Right ventricle myocardium inferior (tissue), 1 donor: ENCODE data around the gene DHX58. TPM values are rescaled to one million over a fixed set of nuclear protein-coding genes. Genes with fewer than 3 reads are reported as not detected.
"Not testable (repeated sequence)": the region's sequence is repeated elsewhere in the genome, so short reads cannot be mapped to it uniquely, and the experiment has no call there.

ENCODE experiments used
- ATAC-seq: fragments of 200-7000 bp; cut with Tn5 transposase; one replicate; pipeline ENCODE4 v1.9.1; 2020; ENCODE audit warnings: mild to moderate bottlenecking, moderate library complexity
- DNase-seq: peaks from one replicate; pipeline ENCODE4 v3.0.0; 2021; ENCODE audit errors: missing footprints
- intact Hi-C: fragments of 100-400 bp; cut with DNase I; formaldehyde crosslinking; loops from one replicate; pipeline ENCODE4 v1.11.0; 2022
- long read RNA-seq: library from polyadenylated mRNA; unstranded; transcript quantifications from one replicate; pipeline ENCODE4 v2.0.0, GENCODE V29; 2021
- total RNA-seq: library from RNA; stranded (reverse); fragmentation: NEBNext Ultra II Directional; extraction: Animal tissue kit (Norgen Biotek cat#: 25700); gene quantifications from one replicate; pipeline ENCODE4 v1.2.1, GENCODE V29; 2021
- donor health status: DM: no; HTN: yes; CAD: no; lungs with severe emphysema.

DHX58 gene
- total RNA-seq, result 5.0 TPM
- long read RNA-seq, partial matches to known transcripts, result 3 of 5 reads
- long read RNA-seq, other reads (novel, unspliced or antisense), result 0 of 5 reads

DNA sequence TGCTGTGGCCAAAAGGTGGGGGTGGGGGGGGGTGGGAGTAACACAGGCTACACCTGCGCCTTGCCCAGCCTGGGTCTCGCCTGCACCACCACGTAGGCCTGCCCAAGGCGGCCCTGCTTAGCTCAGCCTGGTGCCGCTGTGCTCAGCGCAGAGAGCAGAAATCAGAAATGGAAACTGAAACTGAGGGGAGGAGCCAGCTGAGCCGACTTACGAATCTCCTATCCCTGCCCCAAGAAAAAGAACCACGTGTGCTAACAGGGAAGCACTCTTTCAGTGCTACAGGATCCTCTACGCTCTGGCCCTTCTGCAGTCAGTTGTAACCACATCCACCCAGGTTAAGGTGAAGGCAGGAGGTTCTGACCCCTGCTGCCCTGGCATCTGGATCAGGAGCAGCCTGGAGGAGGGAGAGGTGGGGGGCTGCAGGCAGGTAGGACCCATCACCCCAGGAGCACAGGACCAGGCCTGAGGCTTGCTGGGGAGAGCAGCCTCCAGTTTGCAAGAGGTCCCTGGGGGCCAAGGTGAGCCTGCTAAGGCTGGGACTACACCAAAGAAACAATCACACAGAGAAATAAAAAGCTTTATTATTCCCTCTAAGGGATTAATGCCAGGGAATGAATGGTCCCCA is at the start of gene DHX58:
Gene DHX58, minus strand, starts transcription at position 163 of the 625 bp plus-strand sequence. CDS start 822 bp downstream, outside the sequence.
- DNase-seq (peak; percentile 83), ATAC-seq (peak; percentile 86)
- intact Hi-C loops, result no loop called here

DNA sequence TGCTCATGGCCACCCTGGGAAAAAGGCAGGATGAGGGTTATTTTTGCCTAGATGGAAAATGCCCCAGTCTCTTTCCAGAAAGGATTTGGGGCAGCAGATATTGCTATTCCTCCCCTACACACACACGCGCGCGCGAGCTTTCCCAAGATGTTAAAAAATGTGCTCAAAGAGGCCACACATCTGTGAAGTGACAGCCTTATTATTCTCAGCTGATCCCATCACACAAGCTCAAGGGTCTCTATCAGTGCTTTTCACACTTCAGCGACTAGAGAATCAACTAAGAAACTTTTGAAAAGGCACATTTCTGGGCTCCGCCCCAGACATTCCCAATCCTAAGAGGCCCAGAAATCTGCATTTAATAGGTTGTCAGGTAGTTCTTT is 48.0 kb upstream of the DHX58 start:
- ATAC-seq, result no peak
- intact Hi-C loops, result no loop called here
- no peak for DNase-seq

GRCh38 chr17:42159796-42160530 is 47.4 kb upstream of the DHX58 start:
- no peak for DNase-seq
- intact Hi-C loops, result no loop called here
- no peak for ATAC-seq

- intact Hi-C loops, result no loop called here
Measured at GRCh38 chr17:42155614-42156045, 43.1 kb upstream of the DHX58 start.

GRCh38 chr17:42153919-42154742 is 41.6 kb upstream of the DHX58 start:
- ATAC-seq (no peak), DNase-seq (no peak)
- intact Hi-C loops, result no loop called here

More at GRCh38 chr17:42155614-42156045, 43.1 kb upstream of the DHX58 start:
- no peak for DNase-seq
- no peak for ATAC-seq

DNA sequence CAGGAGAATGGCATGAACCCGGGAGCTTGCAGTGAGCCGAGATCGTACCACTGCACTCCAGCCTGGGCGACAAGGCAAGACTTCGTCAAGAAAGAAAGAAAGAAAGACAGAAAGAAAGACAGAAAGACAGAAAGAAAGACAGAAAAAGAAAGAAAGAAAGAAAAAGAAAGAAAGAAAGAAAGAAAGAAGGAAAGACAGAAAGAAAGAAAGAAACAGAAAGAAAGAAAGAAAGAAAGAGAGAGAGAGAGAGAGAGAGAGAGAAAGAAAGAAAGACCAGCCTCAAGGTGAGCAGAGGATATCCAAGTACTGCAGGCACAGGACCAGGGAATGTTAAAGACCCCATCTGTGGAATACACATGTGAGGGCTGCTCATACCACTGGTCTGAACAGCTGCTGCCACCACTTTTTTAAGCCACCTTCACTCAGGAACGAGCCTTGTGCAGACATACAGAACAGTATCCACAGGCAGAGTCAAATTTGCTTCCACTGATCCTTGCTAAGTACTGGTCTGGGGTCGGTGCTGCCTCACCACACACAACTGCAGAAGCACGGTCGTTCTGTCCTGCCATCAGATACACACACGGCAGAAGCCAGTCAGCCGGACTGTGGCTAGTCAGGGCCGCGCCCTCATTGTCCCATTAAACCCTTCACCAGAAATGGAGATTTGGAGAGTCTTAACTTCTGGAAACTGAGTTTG is 34.5 kb upstream of the DHX58 start:
- ATAC-seq, result no peak
- no peak for DNase-seq
- intact Hi-C loops, result no loop called here

DNA sequence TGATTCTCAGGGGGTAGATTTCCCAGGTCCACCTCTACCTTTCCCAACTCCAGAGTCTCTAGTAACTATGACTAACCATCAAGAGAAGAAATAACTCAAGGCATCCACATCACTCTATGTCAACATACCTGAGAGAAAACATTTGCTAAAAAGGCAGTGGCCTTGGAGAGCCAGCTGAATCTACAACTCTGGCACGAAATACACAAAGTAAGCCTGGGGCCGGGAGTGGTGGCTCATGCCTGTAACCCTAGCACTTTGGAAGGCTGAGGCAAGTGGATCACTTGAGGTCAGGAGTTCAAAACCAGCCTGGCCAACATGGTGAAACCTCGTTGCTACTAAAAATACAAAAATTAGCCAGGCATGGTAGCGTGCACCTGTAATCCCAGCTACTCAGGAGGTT is 30.6 kb upstream of the DHX58 start:
- ATAC-seq, intact Hi-C loops, DNase-seq: not testable (repeated sequence)

DNA sequence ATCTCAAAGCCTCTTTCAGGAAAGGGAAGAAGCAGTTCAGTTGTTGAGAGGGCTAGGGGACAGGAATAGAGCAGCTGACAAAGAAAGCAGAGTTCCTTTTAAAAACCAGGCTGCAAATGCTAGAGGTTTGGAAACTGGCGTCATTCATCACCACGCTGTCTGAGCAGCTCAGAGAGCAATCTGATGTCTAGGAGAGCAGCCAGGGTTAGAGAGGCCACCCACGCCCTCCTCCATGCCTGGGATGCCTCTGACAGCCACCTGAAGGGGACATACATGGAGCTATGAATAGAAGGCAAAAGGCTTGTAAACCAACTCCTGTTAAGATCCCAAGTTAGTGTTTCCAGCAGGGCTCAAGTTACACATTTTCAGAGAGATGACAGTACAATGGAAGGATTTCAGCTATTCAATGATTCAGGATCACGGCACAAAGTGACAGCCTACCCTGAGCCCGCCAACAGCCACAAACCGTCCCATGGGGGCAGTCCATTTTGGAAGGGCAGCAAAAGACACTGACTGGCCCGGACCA is 29.9 kb upstream of the DHX58 start:
- intact Hi-C loops, result no loop called here
- no peak for DNase-seq
- ATAC-seq, result peak; percentile 72

DNA sequence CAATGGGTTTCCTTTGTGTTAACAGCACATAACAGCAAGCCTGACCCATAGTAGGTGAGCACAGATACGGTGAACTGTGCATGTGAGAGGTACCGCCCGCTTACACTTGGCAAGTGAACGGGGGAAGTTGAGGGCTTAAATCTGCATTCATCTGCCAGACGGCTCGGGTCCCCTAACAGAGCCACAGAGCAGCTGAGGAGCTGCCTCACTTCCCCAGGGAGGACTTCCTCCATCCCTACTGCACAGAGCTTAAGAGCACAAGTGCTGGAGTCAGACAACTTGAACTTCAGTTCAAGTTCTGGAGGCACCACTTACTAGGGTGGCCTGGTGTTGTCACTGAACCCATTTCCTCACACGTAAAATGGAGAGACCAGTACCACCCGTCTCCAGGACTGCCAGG is 28.9 kb upstream of the DHX58 start:
- intact Hi-C loops, result no loop called here
- DNase-seq, result no peak
- ATAC-seq, result peak; percentile 21

DNA sequence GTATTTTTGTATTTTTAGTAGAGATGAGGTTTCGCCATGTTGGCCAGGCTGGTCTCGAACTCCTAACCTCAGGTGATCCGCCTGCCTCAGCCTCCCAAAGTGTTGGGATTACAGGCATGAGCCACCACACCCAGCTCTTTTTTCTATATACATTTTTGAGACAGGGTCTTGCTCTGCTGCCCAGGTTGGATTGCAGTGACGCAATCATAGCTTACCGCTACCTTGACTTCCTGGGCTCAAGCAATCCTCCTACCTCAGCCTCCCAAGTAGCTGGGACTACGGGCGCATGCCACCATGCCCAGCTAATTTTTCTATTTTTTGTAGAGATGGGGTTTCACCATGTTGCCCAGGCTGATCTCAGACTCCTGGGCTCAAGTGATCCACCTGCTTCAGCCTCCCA is 28.2 kb upstream of the DHX58 start:
- ATAC-seq, intact Hi-C loops, DNase-seq: not testable (repeated sequence)

GRCh38 chr17:42138749-42139492 is 26.4 kb upstream of the DHX58 start:
- DNase-seq (no peak), ATAC-seq (peak; percentile 22)
- intact Hi-C loops, result no loop called here

DNA sequence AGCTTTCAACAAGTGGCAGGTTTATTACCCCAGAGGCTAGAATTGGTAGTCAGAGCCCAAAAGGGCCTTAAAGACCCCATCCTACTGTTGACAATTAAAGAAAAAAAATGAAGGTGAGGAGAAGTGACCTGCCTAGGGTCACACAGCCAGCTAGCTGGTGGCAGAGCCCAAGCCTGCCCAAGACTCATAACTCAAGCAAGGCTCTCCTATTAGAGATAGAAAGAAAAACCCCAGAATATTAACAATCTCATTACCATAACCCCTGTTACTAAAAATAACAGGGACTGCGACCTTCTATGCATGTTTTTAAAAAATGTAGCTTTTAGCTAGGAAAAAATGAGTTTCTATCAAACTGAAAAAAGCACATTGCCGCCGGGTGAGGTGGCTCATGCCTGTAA is 24.1 kb upstream of the DHX58 start:
- DNase-seq (no peak), ATAC-seq (no peak)
- intact Hi-C loops, result no loop called here

DNA sequence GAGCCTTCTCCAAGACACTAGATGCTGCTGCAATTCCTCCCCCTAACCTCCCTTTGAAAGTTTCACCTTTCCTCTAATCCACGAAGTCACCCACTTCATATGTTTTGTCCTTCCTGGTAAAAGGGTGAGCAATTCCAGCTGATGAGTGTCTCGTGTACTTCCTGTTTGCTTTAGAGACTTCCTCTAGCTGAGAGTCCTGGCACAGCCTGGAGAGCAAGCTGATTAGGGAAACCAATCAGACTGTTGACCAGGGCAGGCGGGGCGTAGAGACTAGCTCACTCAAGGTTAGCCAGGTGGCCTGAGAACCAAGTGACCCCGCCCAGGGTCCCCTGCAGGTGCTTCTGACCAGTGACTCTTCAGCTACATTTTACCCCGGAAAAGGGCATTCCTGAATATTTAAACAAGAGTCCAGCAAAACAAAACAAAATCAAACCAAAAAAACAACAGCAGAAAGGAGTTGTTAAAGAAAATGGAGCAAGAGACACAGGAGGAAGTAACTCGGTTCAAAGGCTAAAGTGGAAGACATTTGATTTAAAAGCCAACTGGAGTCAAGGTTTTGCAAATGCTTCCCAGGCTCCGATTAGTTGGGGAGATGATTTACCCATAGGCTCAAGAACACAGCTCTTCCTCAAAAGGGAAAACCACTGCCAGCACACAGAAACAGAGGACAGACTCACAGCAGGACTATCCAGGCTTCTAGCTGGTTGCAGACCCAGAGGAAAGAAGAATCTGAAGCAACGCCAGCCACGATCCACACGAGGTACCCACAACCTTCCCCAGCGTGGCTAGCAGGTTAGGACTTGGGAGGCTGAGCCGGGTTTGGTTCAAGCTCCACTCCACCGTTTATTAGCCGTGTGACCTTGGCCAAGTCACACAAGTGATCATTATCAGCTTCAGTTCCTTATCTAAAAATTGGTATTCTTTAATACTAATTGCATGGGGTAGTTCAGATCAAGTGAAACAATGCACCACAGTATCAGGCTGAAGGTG is 23.4 kb upstream of the DHX58 start:
- intact Hi-C loops, result no loop called here
- DNase-seq (peak; percentile 86), ATAC-seq (peak; percentile 78)

- ATAC-seq (no peak), DNase-seq (no peak)
- intact Hi-C loops, result no loop called here
Measured at GRCh38 chr17:42135151-42135550, 22.6 kb upstream of the DHX58 start.

GRCh38 chr17:42133461-42134041 is 21.0 kb upstream of the DHX58 start:
- intact Hi-C loops, result no loop called here
- ATAC-seq, result no peak
- DNase-seq, result no peak

DNA sequence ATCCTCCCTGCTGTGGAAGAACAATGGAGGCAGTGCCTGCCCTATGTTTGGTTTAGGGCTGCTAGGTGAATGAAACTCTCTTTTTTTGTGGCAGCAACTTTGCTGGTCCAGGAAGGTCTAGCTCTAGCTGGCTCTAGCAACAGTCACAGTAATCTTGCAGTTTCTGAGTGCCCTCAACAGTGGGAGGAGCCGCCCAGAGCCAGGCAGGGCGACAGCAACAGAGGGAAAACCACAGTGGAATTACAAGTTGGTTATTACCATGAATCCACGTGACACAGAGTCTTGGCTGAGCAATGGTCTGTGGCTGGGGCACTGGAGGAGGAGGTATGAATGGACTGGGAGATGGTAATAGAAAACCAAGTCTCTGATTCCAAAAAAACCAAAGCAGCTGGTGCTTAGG is 20.4 kb upstream of the DHX58 start:
- ATAC-seq, result peak; percentile 44
- intact Hi-C loops, result no loop called here
- no peak for DNase-seq
